Lower leg skin (tissue), 4 donors: ENCODE measurements around the gene RGS16. TPM values are rescaled to one million over a fixed set of nuclear protein-coding genes. Genes with fewer than 3 reads are reported as not detected.

Source experiments
- DNase-seq, 2 donors: peaks; one replicate each; pipeline ENCODE4 v3.0.0-alpha.2; 2019; ENCODE audit warnings: low spot score in 2 of 2
- H3K4me3 ChIP-seq: fragments of 200-600 bp; sonication (generic); 2 replicates; pipeline ENCODE4 v1.5.1; 2017; ENCODE audit warnings: mild to moderate bottlenecking, low read depth; ENCODE audit not compliant: poor library complexity, severe bottlenecking
- POLR2A ChIP-seq, 2 donors: fragments of 450-650 bp; IDR thresholded peaks; one replicate each; pipeline ENCODE4 v1.6.1; 2016 to 2017; ENCODE audit warnings: antibody characterized with exemption in 2 of 2, mild to moderate bottlenecking in 1 of 2, moderate library complexity in 1 of 2
- WGBS, 2 donors: methylation state at CpG; one replicate each; pipeline ENCODE4 v1.1.5; 2018; 5-methylcytosine and 5-hydroxymethylcytosine counted together
- intact Hi-C: fragments of 100-400 bp; cut with DNase I; formaldehyde crosslinking; loops from one replicate; pipeline ENCODE4 v1.15.0; 2023; ENCODE audit warnings: low total_unique reads
- total RNA-seq, 4 donors: library from RNA; depleted of rRNA; stranded (reverse); fragments of >200 nt; gene quantifications; one replicate each; pipeline ENCODE4 v1.1.0, GENCODE V29; 2016
- TF ChIP-seq, protein P1 (sequence below), 3 donors: fragments of 450-650 bp; IDR thresholded peaks; one replicate each; pipeline ENCODE4 v1.5.1; 2016; ENCODE audit warnings: antibody characterized with exemption in 3 of 3, mild to moderate bottlenecking in 3 of 3, moderate library complexity in 2 of 3

Gene RGS16
- total RNA-seq, 4 donors from 2014 or later, result 0.37 to 1.2 (median 1.1) TPM; not detected in 1

DNA sequence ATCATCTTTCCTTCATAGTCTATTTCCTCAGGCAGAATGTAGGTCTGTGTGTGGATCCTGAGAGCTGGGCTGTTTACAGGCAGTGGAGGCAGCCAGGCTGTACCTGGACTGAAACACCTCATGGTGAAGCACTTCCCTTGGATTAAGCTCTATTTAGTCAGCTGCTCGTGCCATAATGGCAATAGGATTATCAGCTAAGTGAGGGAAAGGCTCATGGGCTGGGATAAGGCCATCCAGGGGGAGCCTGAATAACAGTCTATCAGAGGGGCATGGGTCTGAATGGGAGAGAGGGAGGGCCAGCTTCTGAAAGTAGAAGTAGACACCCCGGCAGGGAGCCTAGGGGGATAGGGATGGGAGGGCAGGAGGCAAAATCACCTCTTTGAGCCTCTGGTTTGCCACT lies 23.5 kb downstream of the RGS16 start:
- no peak for DNase-seq
- intact Hi-C loops, result no loop called here
- no peak overlapping the region for H3K4me3 ChIP-seq
- no peak for TF ChIP-seq POLR2A (IDR thresholded peaks at IDR 0.05)
- TF ChIP-seq, protein P1, sequence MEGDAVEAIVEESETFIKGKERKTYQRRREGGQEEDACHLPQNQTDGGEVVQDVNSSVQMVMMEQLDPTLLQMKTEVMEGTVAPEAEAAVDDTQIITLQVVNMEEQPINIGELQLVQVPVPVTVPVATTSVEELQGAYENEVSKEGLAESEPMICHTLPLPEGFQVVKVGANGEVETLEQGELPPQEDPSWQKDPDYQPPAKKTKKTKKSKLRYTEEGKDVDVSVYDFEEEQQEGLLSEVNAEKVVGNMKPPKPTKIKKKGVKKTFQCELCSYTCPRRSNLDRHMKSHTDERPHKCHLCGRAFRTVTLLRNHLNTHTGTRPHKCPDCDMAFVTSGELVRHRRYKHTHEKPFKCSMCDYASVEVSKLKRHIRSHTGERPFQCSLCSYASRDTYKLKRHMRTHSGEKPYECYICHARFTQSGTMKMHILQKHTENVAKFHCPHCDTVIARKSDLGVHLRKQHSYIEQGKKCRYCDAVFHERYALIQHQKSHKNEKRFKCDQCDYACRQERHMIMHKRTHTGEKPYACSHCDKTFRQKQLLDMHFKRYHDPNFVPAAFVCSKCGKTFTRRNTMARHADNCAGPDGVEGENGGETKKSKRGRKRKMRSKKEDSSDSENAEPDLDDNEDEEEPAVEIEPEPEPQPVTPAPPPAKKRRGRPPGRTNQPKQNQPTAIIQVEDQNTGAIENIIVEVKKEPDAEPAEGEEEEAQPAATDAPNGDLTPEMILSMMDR (IDR thresholded peaks at IDR 0.05), result no peak
- WGBS, 2 donors, result 93 to 95% methylated on average over 2 of the region's 2 CpGs

DNA sequence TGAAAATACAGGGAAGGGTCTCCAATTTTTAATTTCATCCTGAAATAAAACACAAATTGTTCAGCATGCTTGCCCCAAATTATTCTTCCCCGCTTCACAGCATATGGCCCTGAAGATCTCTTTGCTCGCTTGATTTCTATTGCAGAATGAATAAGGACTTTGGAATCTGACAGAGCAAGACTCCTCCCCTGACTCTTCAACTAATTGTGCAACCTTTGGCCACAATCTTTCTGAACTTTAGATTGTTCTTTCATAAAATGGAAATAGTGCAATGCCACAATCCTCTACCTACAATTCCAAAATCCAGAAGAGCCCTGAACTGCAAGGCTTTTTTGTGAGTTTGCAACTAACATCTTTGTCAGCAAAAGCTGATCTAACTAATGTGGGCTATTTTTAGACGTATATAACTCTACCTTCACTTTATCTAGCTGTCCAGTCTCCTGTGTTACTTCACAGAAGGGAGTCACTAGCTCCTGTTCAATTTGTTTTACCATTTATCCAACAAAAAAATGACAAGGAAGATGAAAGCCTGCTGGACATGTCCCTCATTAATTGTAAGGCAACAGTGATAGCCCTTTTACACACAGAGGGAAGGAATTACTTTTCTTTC lies 28.5 kb downstream of the RGS16 start:
- no peak for DNase-seq
- 62 to 65% methylated on average over 3 of the region's 3 CpGs for WGBS, 2 donors
- H3K4me3 ChIP-seq, result no peak overlapping the region
- no peak for TF ChIP-seq POLR2A (IDR thresholded peaks at IDR 0.05)
- TF ChIP-seq, protein P1 (IDR thresholded peaks at IDR 0.05), result no peak
- intact Hi-C loops, result no loop called here

DNA sequence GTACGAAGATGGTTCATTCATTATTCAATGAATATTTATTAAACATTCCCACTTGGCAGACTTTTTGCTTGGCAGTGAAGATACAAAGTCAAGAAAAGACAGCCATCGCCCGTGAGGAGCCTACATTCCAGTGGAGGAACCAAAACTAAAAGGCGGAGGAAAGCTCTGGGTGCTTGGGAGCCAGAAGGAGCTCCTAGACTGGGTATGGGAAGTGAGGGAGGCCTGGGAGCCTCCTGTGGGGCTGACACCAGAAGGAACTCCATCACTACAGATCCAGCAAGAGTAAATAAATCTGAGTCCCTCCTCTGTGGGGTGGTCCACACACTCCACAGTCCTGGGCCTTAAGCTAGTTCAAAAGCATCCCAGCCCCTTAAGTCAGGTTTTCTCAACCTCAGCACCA lies 30.0 kb downstream of the RGS16 start:
- intact Hi-C loops, result no loop called here
- TF ChIP-seq, protein P1 (IDR thresholded peaks at IDR 0.05), result no peak
- no peak overlapping the region for H3K4me3 ChIP-seq
- no peak for DNase-seq
- WGBS, 2 donors, result 90 to 96% methylated on average over 4 of the region's 4 CpGs

DNA sequence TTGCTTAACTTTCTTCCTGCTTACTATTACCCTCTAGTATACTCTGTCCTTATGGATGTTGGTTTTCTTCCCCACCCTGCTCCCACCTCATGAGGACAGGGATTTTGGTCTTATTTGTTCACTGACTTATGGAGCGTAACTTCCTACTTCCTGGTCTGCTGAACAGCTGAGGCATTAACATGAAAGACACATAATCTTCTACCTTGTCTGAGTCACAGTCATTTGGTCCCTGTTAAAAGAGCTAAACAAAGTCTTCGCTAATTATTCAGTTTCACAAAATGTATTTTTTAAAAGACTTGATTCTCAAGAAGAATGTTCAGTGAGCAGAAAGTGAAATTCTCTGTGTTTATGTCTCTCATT lies 33.6 kb downstream of the RGS16 start:
- intact Hi-C loops, result no loop called here
- WGBS, 2 donors, result 92% methylated on average over 2 of the region's 2 CpGs
- H3K4me3 ChIP-seq, result no peak overlapping the region
- TF ChIP-seq, protein P1 (IDR thresholded peaks at IDR 0.05), result no peak
- no peak for TF ChIP-seq POLR2A (IDR thresholded peaks at IDR 0.05)
- no peak for DNase-seq

DNA sequence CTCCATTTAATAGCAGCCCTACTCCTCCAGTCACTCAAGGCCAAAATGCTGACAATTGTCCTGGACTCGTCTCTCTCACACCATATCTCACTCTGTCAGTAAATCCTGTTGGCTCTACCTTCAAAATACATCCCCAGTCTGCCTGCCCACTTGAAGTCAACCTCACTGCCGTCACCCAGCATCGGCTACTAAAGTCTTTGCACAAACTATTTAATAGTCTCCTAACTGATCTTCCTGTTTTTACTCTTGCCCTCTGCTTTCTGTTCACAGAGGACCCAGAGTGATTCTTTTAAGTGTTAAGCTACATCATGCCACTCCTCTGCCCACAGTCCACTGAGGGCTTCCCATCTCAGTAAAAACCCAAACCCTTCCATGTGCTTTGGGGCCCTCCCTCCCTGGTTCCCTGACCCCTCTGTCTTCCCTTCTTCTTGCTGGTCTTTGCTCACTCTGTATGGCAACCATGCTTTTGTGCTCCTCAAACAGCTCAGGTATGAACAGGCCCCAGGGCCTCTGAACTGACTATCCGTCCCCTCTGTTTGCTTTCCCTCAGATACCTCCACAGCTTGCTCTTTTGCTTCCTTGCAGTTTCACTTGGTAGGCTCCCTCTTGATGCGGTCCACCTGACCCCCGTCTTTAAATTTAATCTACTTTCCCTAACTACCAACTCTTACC lies 34.1 kb downstream of the RGS16 start:
- intact Hi-C loops, result no loop called here
- TF ChIP-seq, protein P1 (IDR thresholded peaks at IDR 0.05), result no peak
- no peak for TF ChIP-seq POLR2A (IDR thresholded peaks at IDR 0.05)
- 92 to 94% methylated on average over 6 of the region's 6 CpGs for WGBS, 2 donors
- no peak overlapping the region for H3K4me3 ChIP-seq
- no peak for DNase-seq
